ENCODE measurements around the gene COL6A2.

Gene COL6A2

GRCh38 chr21:46116776-46117585 is 19.1 kb downstream of the COL6A2 start:
- no peak overlapping the region for H3K27ac Mint-ChIP-seq

GRCh38 chr21:46117586-46118315 is 19.8 kb downstream of the COL6A2 start:
- no peak overlapping the region for H3K27ac Mint-ChIP-seq
- H3K27me3 Mint-ChIP-seq = no peaks in the 10 kb centered on the region
- no peak overlapping the region for H3K4me3 Mint-ChIP-seq
- peak; percentile 3 for DNase-seq
- peaks cover 7% of the 10 kb centered on the region for H3K36me3 Mint-ChIP-seq (ENCODE audit: low read depth)
- H3K4me1 Mint-ChIP-seq (ENCODE audit: low read depth) = no peaks in the 10 kb centered on the region
- no peaks in the 10 kb centered on the region for H3K9me3 Mint-ChIP-seq

More at GRCh38 chr21:46116776-46117585, 19.1 kb downstream of the COL6A2 start:
- no peaks in the 10 kb centered on the region for H3K4me1 Mint-ChIP-seq (ENCODE audit: low read depth)
- DNase-seq = peak; percentile 22
- H3K4me3 Mint-ChIP-seq = no peak overlapping the region
- peaks cover 7% of the 10 kb centered on the region for H3K36me3 Mint-ChIP-seq (ENCODE audit: low read depth)
- no peaks in the 10 kb centered on the region for H3K9me3 Mint-ChIP-seq
- H3K27me3 Mint-ChIP-seq = no peaks in the 10 kb centered on the region

- no peaks in the 10 kb centered on the region for H3K4me1 Mint-ChIP-seq (ENCODE audit: low read depth)
- H3K9me3 Mint-ChIP-seq = no peaks in the 10 kb centered on the region
- H3K27ac Mint-ChIP-seq = no peak overlapping the region
- no peak overlapping the region for H3K4me3 Mint-ChIP-seq
- DNase-seq = peak; percentile 22
- H3K27me3 Mint-ChIP-seq = no peaks in the 10 kb centered on the region
- peaks cover 5% of the 10 kb centered on the region for H3K36me3 Mint-ChIP-seq (ENCODE audit: low read depth)
These were observed 20.6 kb downstream of the COL6A2 start for GRCh38 chr21:46118316-46119143.

- Mint-ChIP-seq H3K27me3 (no peaks in the 10 kb centered on the region), H3K9me3 (no peaks in the 10 kb centered on the region), H3K4me1 (ENCODE audit: low read depth) (no peaks in the 10 kb centered on the region), H3K4me3 (no peak overlapping the region), H3K36me3 (ENCODE audit: low read depth) (peaks cover 1% of the 10 kb centered on the region), H3K27ac (no peak overlapping the region)
- peak; percentile 22 for DNase-seq
These were observed 21.3 kb downstream of the COL6A2 start for GRCh38 chr21:46119144-46119636.

GRCh38 chr21:46119637-46120271 is 21.8 kb downstream of the COL6A2 start:
- Mint-ChIP-seq H3K4me1 (ENCODE audit: low read depth) (no peaks in the 10 kb centered on the region), H3K27me3 (no peaks in the 10 kb centered on the region), H3K36me3 (ENCODE audit: low read depth) (peaks cover 1% of the 10 kb centered on the region), H3K9me3 (no peaks in the 10 kb centered on the region), H3K4me3 (no peak overlapping the region), H3K27ac (no peak overlapping the region)
- peak; percentile 22 for DNase-seq

- no peak overlapping the region for H3K4me3 Mint-ChIP-seq
- H3K9me3 Mint-ChIP-seq = no peaks in the 10 kb centered on the region
- no peaks in the 10 kb centered on the region for H3K4me1 Mint-ChIP-seq (ENCODE audit: low read depth)
- H3K27ac Mint-ChIP-seq = no peak overlapping the region
- DNase-seq = peak; percentile 14
- no peaks in the 10 kb centered on the region for H3K27me3 Mint-ChIP-seq
- H3K36me3 Mint-ChIP-seq (ENCODE audit: low read depth) = peaks cover 1% of the 10 kb centered on the region
These were observed 22.7 kb downstream of the COL6A2 start for GRCh38 chr21:46120301-46121285.

GRCh38 chr21:46121286-46122221 is 23.6 kb downstream of the COL6A2 start:
- Mint-ChIP-seq H3K4me1 (ENCODE audit: low read depth) (no peaks in the 10 kb centered on the region), H3K4me3 (no peak overlapping the region), H3K36me3 (ENCODE audit: low read depth) (no peaks in the 10 kb centered on the region), H3K9me3 (no peaks in the 10 kb centered on the region), H3K27me3 (no peaks in the 10 kb centered on the region), H3K27ac (no peak overlapping the region)
- peak; percentile 19 for DNase-seq

- H3K4me3 Mint-ChIP-seq = no peak overlapping the region
- no peak overlapping the region for H3K27ac Mint-ChIP-seq
- H3K4me1 Mint-ChIP-seq (ENCODE audit: low read depth) = no peaks in the 10 kb centered on the region
- no peaks in the 10 kb centered on the region for H3K9me3 Mint-ChIP-seq
- no peaks in the 10 kb centered on the region for H3K27me3 Mint-ChIP-seq
- DNase-seq = peak; percentile 6
- no peaks in the 10 kb centered on the region for H3K36me3 Mint-ChIP-seq (ENCODE audit: low read depth)
These were observed 24.3 kb downstream of the COL6A2 start for GRCh38 chr21:46122237-46122671.

- no peak overlapping the region for H3K27ac Mint-ChIP-seq
These were observed 25.1 kb downstream of the COL6A2 start for GRCh38 chr21:46122758-46123683.

GRCh38 chr21:46124083-46124925 is 26.4 kb downstream of the COL6A2 start:
- peak; percentile 23 for DNase-seq
- no peaks in the 10 kb centered on the region for H3K36me3 Mint-ChIP-seq (ENCODE audit: low read depth)
- H3K4me1 Mint-ChIP-seq (ENCODE audit: low read depth) = no peaks in the 10 kb centered on the region
- no peaks in the 10 kb centered on the region for H3K9me3 Mint-ChIP-seq
- no peak overlapping the region for H3K4me3 Mint-ChIP-seq
- no peak overlapping the region for H3K27ac Mint-ChIP-seq
- H3K27me3 Mint-ChIP-seq = no peaks in the 10 kb centered on the region

More at GRCh38 chr21:46122758-46123683, 25.1 kb downstream of the COL6A2 start:
- H3K4me3 Mint-ChIP-seq = no peak overlapping the region
- H3K4me1 Mint-ChIP-seq (ENCODE audit: low read depth) = no peaks in the 10 kb centered on the region
- no peaks in the 10 kb centered on the region for H3K36me3 Mint-ChIP-seq (ENCODE audit: low read depth)
- no peaks in the 10 kb centered on the region for H3K27me3 Mint-ChIP-seq
- peak; percentile 12 for DNase-seq
- H3K9me3 Mint-ChIP-seq = no peaks in the 10 kb centered on the region

Measured in activated T-cell treated with anti-CD3 and anti-CD28 coated beads, Interleukin-2, amount 50 U/mL, for 24 hours (primary cell).